Panc1 (cell line): ENCODE measurements around the gene MTHFS. TPM values are rescaled to one million over a fixed set of nuclear protein-coding genes. Genes with fewer than 3 reads are reported as not detected.

Experiments
- ATAC-seq: fragments of 200-7000 bp; cut with Tn5 transposase; 2 replicates; pipeline ENCODE4 v1.9.1; 2020; ENCODE audit warnings: mild to moderate bottlenecking, moderate library complexity
- BruUV-seq: library from RNA; stranded (reverse); fragments of 400-500 nt; replicated peaks from 2 replicates; lab custom pipeline; 2021; lab: Mats Ljungman, UMichigan
- CTCF ChIA-PET: fragments of 300-600 bp; sonication (Branson Sonifier 250); formaldehyde crosslinking; loops from one replicate; lab custom pipeline; 2022; ENCODE audit warnings: antibody characterized with exemption; lab: Charles Lee
- POLR2A ChIA-PET: fragments of 300-600 bp; sonication (Branson Sonifier 250); formaldehyde crosslinking; loops from one replicate; lab custom pipeline; 2022; ENCODE audit warnings: antibody characterized with exemption; lab: Charles Lee
- DNase-seq: peaks from one replicate; pipeline ENCODE4 v3.0.0-alpha.2; 2010; ENCODE audit warnings: low read depth, low spot score
- H3K27ac ChIP-seq: 2 replicates; pipeline ENCODE4 v1.5.1; 2011; ENCODE audit warnings: mild to moderate bottlenecking, low read length, inconsistent platforms
- H3K27me3 ChIP-seq: fragments of 200-500 bp; sonication (Bioruptor generic); 2 replicates; pipeline ENCODE4 v1.6.0; 2014; ENCODE audit warnings: low read length, inconsistent platforms; ENCODE audit not compliant: control insufficient read depth, insufficient read depth
- H3K36me3 ChIP-seq: fragments of 200-500 bp; sonication (Bioruptor generic); 2 replicates; pipeline ENCODE4 v1.5.1; 2014; ENCODE audit warnings: inconsistent platforms, mild to moderate bottlenecking, low read length, moderate library complexity; ENCODE audit not compliant: control insufficient read depth, insufficient read depth
- H3K4me1 ChIP-seq: 2 replicates; pipeline ENCODE4 v1.5.1; 2011; ENCODE audit warnings: inconsistent platforms, mild to moderate bottlenecking, low read length, moderate library complexity; ENCODE audit not compliant: control insufficient read depth, insufficient read depth
- H3K4me3 ChIP-seq, 2 experiments: 2 replicates each; pipeline ENCODE4 v1.5.1; 2011 to 2012; ENCODE audit warnings: low read depth in 2 of 2, low read length in 2 of 2, mild to moderate bottlenecking in 2 of 2, inconsistent platforms in 1 of 2, moderate library complexity in 1 of 2
- H3K9me3 ChIP-seq: fragments of 200-500 bp; sonication (Bioruptor generic); 2 replicates; pipeline ENCODE4 v1.5.1; 2014; ENCODE audit warnings: low read depth, mild to moderate bottlenecking, inconsistent platforms, low read length, moderate library complexity; ENCODE audit not compliant: control insufficient read depth, insufficient read depth
- POLR2AphosphoS5 ChIP-seq: IDR thresholded peaks from 2 replicates; pipeline ENCODE4 v1.6.1; 2012; ENCODE audit warnings: mild to moderate bottlenecking, low read depth, low read length, moderate library complexity
- REST ChIP-seq, 2 experiments: IDR thresholded peaks; 2 replicates each; pipeline ENCODE4 v1.6.1; 2011 to 2012; ENCODE audit warnings: low read depth in 2 of 2, control low read depth in 1 of 2, low read length in 1 of 2, mild to moderate bottlenecking in 1 of 2, moderate library complexity in 1 of 2; ENCODE audit not compliant: insufficient read depth in 1 of 2
- SIN3A ChIP-seq: IDR thresholded peaks from 2 replicates; pipeline ENCODE4 v1.6.1; 2012; ENCODE audit warnings: low read depth, mild to moderate bottlenecking, low read length, moderate library complexity, borderline replicate concordance; ENCODE audit not compliant: insufficient read depth
- TCF7L2 ChIP-seq: IDR thresholded peaks from 2 replicates; pipeline ENCODE4 v1.6.1; 2011; ENCODE audit warnings: mild to moderate bottlenecking, low read depth, low read length, inconsistent platforms
- in situ Hi-C: cut with HindIII; loops from 2 replicates; pipeline ENCODE4 v1.10.0; 2016; ENCODE audit warnings: low sequenced_read_pairs, low pct_unique_long_range_greater_than_20kb
- intact Hi-C: fragments of 100-400 bp; cut with micrococcal nuclease; formaldehyde crosslinking; loops from one replicate; pipeline ENCODE4 v1.10.0; 2022; ENCODE audit not compliant: unreplicated experiment
- total RNA-seq: library from RNA; stranded (reverse); gene quantifications from one replicate; pipeline ENCODE4 v1.2.1, GENCODE V29; 2021; ENCODE audit not compliant: unreplicated experiment
- TF ChIP-seq, protein P1 (sequence below): fragments of 450-650 bp; IDR thresholded peaks from 2 replicates; pipeline ENCODE4 v1.5.1; 2017; ENCODE audit warnings: mild to moderate bottlenecking

MTHFS gene
- total RNA-seq, 1 experiment from 2014 or later: 50.0 TPM

- ChIA-PET POLR2A (interaction anchor here (0.7 kb wide), 1 partner anchor 53 kb away, joined by 6 read pairs; no protein-coding TSS in a partner anchor), CTCF (no interaction called here)
- no peaks in the 10 kb centered on the region for H3K4me1 ChIP-seq
- in situ Hi-C loops: no loop called here
- BruUV-seq: no TSS peak
- H3K9me3 ChIP-seq: no peaks in the 10 kb centered on the region
- TF ChIP-seq TCF7L2: no peak
- no peak for TF ChIP-seq SIN3A
- TF ChIP-seq, protein P1, sequence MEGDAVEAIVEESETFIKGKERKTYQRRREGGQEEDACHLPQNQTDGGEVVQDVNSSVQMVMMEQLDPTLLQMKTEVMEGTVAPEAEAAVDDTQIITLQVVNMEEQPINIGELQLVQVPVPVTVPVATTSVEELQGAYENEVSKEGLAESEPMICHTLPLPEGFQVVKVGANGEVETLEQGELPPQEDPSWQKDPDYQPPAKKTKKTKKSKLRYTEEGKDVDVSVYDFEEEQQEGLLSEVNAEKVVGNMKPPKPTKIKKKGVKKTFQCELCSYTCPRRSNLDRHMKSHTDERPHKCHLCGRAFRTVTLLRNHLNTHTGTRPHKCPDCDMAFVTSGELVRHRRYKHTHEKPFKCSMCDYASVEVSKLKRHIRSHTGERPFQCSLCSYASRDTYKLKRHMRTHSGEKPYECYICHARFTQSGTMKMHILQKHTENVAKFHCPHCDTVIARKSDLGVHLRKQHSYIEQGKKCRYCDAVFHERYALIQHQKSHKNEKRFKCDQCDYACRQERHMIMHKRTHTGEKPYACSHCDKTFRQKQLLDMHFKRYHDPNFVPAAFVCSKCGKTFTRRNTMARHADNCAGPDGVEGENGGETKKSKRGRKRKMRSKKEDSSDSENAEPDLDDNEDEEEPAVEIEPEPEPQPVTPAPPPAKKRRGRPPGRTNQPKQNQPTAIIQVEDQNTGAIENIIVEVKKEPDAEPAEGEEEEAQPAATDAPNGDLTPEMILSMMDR: no peak
- no peak for TF ChIP-seq REST (IDR thresholded peaks at IDR 0.05; ENCODE audit: insufficient read depth in 1 of 2, low read depth in 2 of 2, low read length in 1 of 2)
- no peak for TF ChIP-seq POLR2AphosphoS5
- no peaks in the 10 kb centered on the region for H3K27me3 ChIP-seq
- ATAC-seq (no peak), DNase-seq (no peak)
- H3K27ac ChIP-seq: no peak overlapping the region
- intact Hi-C loops: no loop called here
- H3K4me3 ChIP-seq: no peak overlapping the region
- H3K36me3 ChIP-seq: no peaks in the 10 kb centered on the region
Observed at GRCh38 chr15:79826800-79827199, 70.0 kb downstream of the MTHFS start.

DNA sequence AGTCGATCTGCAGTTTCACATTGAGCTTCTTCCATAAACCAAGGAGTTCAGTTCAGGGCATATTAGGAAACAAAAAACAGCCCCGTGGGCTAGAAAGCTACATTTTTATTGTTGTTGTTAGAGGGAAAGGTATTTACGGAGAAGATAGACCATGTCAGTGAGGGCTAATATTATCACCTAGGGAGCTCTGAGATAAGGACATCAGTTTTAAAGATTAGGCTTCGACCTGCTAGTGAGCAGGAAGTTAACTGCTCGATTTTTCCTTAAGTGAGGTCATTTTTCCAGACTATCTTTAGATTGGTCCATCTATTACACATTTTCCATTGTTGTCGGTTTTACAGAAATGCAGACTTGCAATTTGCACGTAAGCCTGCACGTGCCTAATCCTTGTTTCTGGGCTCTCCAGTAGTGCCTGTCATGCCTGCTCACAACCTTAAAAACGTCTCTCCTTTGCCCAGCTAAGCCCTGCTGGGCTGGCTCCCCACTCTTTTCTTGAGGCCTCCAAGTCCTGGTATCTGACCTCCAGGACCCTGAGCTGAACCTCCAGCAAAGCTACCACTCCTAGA is 72.6 kb downstream of the MTHFS start:
- in situ Hi-C loops: no loop called here
- no peak for ATAC-seq

More for the DNA sequence above, 72.6 kb downstream of the MTHFS start:
- ChIA-PET POLR2A (no interaction called here), CTCF (no interaction called here)
- DNase-seq: no peak
- BruUV-seq: no TSS peak
- H3K27me3 ChIP-seq: no peaks in the 10 kb centered on the region
- H3K4me3 ChIP-seq: no peak overlapping the region
- H3K9me3 ChIP-seq: no peaks in the 10 kb centered on the region
- intact Hi-C loops: no loop called here
- TF ChIP-seq, protein P1: no peak
- TF ChIP-seq TCF7L2 (no peak), SIN3A (no peak), POLR2AphosphoS5 (no peak), REST (IDR thresholded peaks at IDR 0.05; ENCODE audit: insufficient read depth in 1 of 2, low read depth in 2 of 2, low read length in 1 of 2) (no peak)
- no peak overlapping the region for H3K27ac ChIP-seq
- no peaks in the 10 kb centered on the region for H3K4me1 ChIP-seq
- no peaks in the 10 kb centered on the region for H3K36me3 ChIP-seq
